Measurements from ENCODE around the gene EML4. TPM values are rescaled to one million over a fixed set of nuclear protein-coding genes. Genes with fewer than 3 reads are reported as not detected.

EML4 gene
- total RNA-seq, 1 donor from 2014 or later = 23.5 TPM

DNA sequence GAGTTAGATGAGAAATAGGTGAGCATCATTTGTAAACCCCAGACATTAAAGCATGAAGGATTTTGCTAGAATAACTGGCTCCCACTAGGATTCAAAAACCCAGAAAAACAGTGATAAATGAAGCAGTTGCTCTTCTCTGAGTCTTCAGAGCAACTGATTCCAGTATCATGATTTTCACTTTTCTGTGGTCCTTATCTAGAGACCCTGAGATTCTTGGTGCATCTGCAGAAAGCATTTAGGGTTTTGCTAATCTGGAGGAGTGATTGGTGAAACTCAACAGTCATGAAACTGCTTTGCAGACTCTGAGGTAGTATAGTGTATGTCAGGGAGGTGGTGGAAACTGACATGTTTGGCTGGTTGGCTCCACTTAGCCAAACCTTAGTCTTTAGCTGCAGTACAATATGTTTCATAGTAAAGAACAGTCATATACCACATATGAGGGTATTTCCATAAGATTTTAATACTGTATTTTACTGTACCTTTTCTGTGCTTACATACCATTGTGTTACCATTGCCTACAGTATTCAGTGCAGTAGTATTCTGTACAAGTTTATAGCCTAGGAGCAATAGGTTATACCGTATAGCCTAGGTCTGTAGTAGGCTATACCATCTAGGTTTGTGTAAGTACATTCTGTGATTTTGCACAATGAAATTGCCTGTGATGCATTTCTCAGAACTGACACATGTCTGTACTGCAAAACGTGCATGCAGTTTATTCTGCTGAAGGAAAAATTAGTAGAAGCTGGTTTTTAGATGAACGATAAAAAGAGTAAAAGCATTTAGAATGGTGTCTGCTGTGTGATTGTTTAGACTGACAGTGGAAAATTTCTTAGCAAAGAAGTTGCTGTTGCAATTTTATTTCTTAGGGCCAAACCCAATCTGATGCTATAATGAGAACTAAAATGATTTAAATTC, 23.8 kb downstream of the EML4 start:
- DNase-seq (ENCODE audit: low read depth, low spot score) = no peak

GRCh38 chr2:42193722-42194187, 24.6 kb downstream of the EML4 start:
- DNase-seq (ENCODE audit: low read depth, low spot score) = no peak

- no peak for DNase-seq (ENCODE audit: low read depth, low spot score)
Measured at GRCh38 chr2:42194428-42194827, 25.3 kb downstream of the EML4 start.

DNA sequence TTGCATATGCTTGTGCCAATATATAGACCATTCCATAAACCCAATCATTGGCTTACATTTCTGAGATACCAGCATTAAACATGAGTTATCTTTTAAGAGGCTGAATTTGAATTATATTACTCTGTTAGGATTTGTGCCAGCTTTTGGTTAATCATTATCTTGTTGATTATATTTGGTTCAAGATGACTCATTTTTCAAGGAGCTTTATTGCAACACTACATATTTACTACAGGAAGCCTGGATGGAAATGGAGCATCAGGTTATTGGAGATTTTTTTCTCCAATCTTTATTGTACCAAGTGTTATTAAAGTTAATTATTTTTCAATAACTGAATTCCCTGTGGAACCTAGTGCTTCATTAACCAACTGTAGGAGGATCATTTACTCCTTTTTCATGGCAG, 26.4 kb downstream of the EML4 start:
- no peak for DNase-seq (ENCODE audit: low read depth, low spot score)

GRCh38 chr2:42196070-42196402, 26.9 kb downstream of the EML4 start:
- DNase-seq (ENCODE audit: low read depth, low spot score) = no peak

DNA sequence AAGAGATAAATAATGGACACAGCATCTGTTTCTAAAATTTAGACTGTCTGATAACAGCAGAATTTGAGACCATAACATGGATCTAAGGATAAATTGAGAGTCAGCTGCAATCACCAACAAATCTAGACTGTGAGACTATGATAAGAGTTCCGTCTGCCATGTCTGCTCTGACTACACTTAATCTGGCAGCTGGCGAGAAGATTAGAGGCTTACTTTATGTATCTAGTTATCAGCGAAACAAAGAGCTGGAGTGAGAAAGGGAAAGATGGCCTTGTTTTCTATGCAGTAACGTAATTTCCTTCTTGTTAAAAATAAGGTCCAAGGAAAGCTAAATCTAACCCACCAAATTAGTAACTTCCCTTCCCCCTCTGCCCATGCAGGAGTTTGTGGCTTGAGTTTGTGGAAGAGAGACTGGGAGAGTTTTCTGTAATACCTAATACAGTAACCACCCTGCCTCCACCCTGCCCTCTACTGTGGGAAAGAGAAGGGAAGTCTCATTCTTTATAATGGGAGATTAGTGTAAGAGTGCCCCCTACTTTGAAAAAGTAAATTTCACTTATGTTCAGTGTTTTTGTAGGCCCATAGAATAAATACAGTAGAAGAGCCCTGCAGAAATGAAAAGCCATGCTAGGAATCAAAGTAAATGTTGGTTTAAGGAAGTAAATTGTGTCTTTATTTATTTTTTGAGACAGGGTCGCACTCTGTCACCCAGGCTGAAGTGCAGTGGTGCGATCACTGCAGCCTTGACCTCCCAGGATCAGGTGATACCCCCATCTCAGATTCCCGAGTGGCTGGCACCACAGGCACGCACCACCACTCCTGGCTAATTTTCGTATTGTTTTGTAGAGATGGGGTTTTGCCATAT, 27.5 kb downstream of the EML4 start:
- no peak for DNase-seq (ENCODE audit: low read depth, low spot score)

DNA sequence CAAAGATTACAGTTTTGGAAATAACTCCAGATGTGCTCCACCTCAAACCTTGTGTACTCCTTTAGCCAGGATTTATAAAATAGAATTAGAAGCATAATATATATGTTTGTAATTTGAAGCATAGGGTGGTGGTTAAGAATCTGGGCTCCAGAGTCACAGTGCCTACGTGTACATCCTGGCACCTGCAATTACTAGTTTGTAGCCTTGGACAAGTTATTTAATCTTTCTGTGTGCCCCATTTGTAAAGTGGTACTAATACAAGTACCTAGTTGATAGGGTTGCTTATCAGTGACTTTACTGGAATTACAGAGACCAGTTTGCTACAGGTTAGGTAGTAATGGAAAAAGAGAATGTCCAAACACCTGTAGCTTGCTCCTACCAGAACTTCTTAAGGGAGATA, 28.6 kb downstream of the EML4 start:
- DNase-seq (ENCODE audit: low read depth, low spot score) = no peak

GRCh38 chr2:42198466-42198865, 29.3 kb downstream of the EML4 start:
- DNase-seq (ENCODE audit: low read depth, low spot score) = no peak

DNA sequence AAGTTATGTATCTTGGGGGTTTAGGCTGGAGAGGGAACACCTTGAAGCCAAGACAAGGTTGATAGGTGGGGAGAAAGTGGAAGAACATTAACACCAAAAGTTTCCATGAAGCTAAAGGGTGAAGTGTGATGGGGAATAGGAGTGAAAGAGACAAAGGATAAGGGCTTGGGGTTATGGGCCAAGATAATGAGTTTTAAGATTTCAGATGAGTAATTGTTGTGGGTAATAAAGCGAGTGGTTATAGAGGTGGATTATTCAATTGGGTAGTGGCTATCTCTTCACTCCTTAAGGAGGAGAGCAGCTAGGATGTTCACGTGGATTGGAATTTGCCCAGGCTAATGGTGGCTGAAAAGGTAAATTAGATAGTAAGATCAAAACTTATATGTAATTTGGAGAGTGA, 29.8 kb downstream of the EML4 start:
- no peak for DNase-seq (ENCODE audit: low read depth, low spot score)

- no peak for DNase-seq (ENCODE audit: low read depth, low spot score)
Measured at GRCh38 chr2:42199626-42200025, 30.5 kb downstream of the EML4 start.

DNA sequence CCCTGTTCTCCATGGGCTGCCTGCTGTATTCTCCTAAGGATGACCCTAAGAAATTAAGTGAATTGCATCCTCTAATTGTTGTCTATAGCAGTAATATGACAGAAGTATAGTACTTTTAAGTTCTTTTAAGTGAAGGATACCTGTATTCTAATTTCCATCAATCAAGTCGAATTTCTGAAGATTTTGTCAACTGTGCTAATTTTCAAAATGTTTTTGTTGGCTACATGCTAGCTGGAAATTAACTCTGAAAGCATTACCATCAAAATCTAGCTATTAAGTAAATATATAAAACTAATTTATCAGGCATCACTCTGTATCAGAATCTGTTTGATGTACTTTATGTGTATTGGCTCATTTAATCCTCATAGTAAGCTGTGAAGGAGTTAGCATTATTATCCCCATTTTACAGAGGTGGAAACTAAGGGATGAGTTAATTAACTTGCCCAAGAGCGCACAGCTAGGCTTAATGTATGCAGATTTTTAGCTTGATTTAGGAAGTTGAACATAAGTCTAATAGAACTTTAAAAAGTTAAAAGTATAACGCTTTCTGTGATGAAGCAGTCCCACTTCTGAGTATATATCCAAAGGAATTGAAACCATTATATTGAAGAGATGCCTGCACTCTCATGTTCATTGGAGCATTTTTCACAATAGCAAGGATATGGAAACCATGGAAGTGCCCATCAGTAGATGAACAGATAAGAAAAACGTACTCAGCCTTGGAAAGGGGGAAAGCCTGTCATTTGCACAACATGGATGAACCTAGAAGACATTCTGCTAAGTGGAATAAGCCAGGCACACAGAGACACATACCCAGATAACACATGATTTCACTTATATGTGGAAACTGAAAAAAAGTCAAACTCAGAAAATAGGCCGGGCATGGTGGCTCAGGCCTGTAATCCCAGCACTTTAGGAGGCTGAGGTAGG, 32.0 kb downstream of the EML4 start:
- no peak for DNase-seq (ENCODE audit: low read depth, low spot score)

- no peak for DNase-seq (ENCODE audit: low read depth, low spot score)
Measured at GRCh38 chr2:42202634-42203008, 33.5 kb downstream of the EML4 start.

DNA sequence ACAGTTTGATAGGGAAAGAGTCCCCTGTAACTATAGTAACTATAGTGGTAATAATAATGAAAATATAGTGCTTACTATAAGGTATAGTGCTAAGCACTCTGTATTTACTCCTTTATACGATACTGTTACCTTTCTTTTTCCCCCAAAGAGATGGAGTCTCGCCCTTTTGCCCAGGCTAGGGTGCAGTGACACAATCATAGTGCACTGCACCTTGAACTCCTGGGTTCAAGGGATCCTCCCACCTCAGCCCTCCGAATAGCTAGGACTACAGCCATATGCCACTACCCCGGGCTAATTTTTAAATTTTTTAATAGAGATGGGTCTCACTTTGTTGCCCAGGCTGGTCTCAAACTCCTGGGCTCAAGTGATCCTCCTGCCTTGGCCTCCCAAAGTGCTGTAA, 34.6 kb downstream of the EML4 start:
- DNase-seq (ENCODE audit: low read depth, low spot score) = no peak

- no peak for DNase-seq (ENCODE audit: low read depth, low spot score)
Measured at GRCh38 chr2:42205337-42205736, 36.2 kb downstream of the EML4 start.

DNA sequence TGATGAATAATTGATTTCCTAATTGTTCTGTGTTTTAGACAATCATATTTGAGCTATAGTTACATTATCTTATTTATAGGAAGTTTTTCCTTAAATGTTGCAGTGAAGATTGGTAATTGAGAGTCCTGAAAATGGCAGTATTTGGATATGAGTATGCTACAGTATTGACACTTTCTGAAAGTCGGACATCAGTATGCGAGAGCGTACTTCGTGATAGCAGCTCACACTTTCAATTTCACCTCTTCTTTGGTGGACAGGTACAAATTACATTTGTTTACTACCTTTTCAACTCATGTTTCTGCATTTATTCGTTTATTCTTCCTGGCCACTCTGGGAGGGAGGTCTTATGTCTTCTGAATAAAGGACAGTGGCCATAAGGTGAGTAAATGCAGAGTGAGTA, 38.7 kb downstream of the EML4 start:
- no peak for DNase-seq (ENCODE audit: low read depth, low spot score)

DNA sequence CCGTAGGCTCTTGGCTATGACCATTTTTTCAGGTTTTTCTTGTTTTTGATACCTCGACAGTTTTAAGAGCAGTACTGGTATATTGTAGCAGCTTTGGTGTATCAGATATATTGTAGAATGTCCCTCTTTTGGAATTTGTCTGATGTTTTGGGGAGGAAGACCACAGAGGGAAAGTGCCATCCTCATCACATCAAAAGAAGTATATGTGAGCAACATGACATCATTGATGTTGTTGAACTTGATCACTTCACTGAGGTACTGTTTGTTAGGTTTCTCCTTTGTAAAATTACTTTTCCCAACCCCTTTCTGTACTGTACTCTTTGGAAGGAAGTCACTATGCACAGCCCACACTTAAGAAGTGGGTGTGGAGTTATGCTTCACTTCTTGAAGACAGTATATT, 41.0 kb downstream of the EML4 start:
- no peak for DNase-seq (ENCODE audit: low read depth, low spot score)

DNA sequence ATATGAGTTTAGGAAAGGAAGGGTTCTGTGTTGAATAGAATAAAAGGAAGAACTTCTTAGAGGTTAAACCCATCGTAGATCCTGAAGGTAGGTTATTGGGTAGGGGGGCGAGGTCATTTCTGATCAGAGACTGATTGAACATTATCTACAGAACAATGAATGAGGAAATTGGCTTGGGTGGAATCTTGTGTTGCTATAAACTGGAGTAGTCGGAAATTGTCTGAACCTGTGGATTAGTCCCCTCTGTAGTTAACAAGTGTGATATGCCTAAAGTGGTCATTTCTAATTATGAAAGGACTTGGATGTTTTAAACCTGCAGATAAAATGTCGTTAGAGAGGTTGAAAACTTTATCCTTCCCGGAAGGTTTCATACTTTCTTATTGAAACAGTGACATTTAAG, 42.1 kb downstream of the EML4 start:
- no peak for DNase-seq (ENCODE audit: low read depth, low spot score)

- no peak for DNase-seq (ENCODE audit: low read depth, low spot score)
Measured at GRCh38 chr2:42214669-42215068, 45.5 kb downstream of the EML4 start.

DNA sequence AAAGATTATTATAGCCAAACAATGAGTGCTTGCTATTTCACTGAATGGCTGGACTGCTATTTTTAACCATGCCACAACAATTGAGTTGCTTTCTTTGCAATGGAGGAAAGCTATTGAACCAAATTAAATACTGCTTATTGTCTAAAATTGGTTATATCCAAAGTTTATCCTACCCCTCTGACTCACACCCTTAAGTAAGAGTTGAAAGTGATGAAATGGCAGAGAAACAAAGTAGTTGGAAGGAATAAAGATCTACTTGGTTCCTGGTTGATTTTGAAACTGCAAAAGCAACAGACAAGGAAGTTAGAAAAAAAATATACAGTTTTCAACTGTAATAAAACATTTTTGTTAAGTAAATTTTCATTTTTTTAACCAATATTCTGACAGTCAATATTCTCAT, 47.5 kb downstream of the EML4 start:
- no peak for DNase-seq (ENCODE audit: low read depth, low spot score)

- no peak for DNase-seq (ENCODE audit: low read depth, low spot score)
Measured at GRCh38 chr2:42217307-42217706, 48.2 kb downstream of the EML4 start.

DNA sequence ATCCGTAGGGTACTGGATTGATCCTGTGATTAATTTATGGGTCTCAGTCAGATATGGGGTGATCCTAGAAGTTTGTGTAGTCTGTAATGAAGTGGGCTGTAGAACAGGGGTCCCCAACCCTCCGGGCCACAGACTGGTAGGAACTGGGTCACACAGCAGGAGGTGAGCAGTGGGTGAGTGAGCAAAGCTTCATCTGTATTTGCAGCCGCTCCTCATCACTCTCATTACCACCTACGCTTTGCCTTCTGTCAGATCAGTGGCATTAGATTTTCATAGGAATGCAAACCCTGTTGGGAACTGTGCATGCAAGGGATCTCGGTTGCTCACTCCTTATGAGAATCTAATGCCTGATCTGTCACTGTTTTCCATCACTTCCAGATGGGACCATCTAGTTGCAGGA, 48.8 kb downstream of the EML4 start:
- no peak for DNase-seq (ENCODE audit: low read depth, low spot score)

DNA sequence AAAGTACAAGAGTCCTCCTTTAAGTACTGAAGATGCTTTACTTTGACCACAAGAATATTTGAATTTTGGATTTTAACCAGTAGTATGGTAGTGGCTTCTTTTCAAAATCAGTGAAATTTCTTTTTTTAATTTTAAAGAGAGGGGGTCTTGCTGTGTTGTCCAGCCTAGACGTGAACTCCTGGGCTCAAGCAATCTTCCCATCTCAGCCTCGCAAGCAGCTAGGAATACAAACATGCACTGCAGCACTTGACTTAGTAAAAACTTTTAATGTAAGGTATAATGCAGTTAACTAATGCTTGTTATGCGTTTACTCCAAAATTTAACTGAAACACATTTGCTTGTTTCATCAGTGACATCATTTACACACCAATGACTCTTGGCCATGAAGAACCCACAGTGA, 49.6 kb downstream of the EML4 start:
- no peak for DNase-seq (ENCODE audit: low read depth, low spot score)
